Liver (tissue), 9 donors: ENCODE measurements around the gene NFRKB. TPM values are rescaled to one million over a fixed set of nuclear protein-coding genes. Genes with fewer than 3 reads are reported as not detected.

Experiments used
- DNase-seq: peaks from one replicate; pipeline ENCODE4 v3.0.0-alpha.2; 2017; ENCODE audit warnings: low spot score
- H3K27ac ChIP-seq, 2 donors: one replicate each; pipeline ENCODE4 v1.7.0; 2013; ENCODE audit warnings: inconsistent platforms in 2 of 2, low read length in 2 of 2, control low read depth in 1 of 2, low read depth in 1 of 2, mild to moderate bottlenecking in 1 of 2
- H3K27me3 ChIP-seq, 4 donors: one replicate each; pipeline versions ENCODE4 v1.6.1 to v1.7.0; 2013; ENCODE audit warnings: low read length in 3 of 4, inconsistent platforms in 1 of 4, mild to moderate bottlenecking in 1 of 4, moderate library complexity in 1 of 4; ENCODE audit not compliant: control insufficient read depth in 4 of 4, insufficient read depth in 4 of 4
- H3K36me3 ChIP-seq, 4 donors: one replicate each; pipeline versions ENCODE4 v1.6.1 to v1.7.0; 2013; ENCODE audit warnings: low read length in 3 of 4, mild to moderate bottlenecking in 3 of 4, low read depth in 1 of 4, moderate library complexity in 1 of 4; ENCODE audit not compliant: control insufficient read depth in 4 of 4, insufficient read depth in 3 of 4
- H3K4me1 ChIP-seq, 4 donors: one replicate each; pipeline versions ENCODE4 v1.6.1 to v1.7.0; 2013; ENCODE audit warnings: low read length in 3 of 4, mild to moderate bottlenecking in 3 of 4, moderate library complexity in 1 of 4; ENCODE audit not compliant: control insufficient read depth in 4 of 4, insufficient read depth in 4 of 4
- H3K4me3 ChIP-seq, 3 donors: one replicate each; pipeline versions ENCODE4 v1.6.1 to v1.7.0; 2013; ENCODE audit warnings: low read length in 3 of 3, control low read depth in 1 of 3, low read depth in 1 of 3, mild to moderate bottlenecking in 1 of 3
- H3K9ac ChIP-seq, 2 donors: one replicate each; pipeline ENCODE4 v1.7.0; 2013; ENCODE audit warnings: low read length in 2 of 2, mild to moderate bottlenecking in 2 of 2, moderate library complexity in 2 of 2, control low read depth in 1 of 2, low read depth in 1 of 2
- H3K9me3 ChIP-seq, 4 donors: one replicate each; pipeline versions ENCODE4 v1.6.1 to v1.7.0; 2013; ENCODE audit warnings: low read length in 3 of 4; ENCODE audit not compliant: control insufficient read depth in 4 of 4
- EGR1 ChIP-seq, 2 donors: IDR thresholded peaks; 2 replicates each; pipeline ENCODE4 v1.6.1; 2016 to 2018; ENCODE audit warnings: antibody characterized with exemption in 2 of 2, low read depth in 2 of 2
- FOXA2 ChIP-seq: IDR thresholded peaks from 2 replicates; pipeline ENCODE4 v1.6.1; 2016; ENCODE audit warnings: antibody characterized with exemption
- GABPA ChIP-seq, 2 donors: IDR thresholded peaks in 1 of 2; conservative IDR thresholded peaks in 1 of 2; 2 replicates each; pipeline ENCODE4 v1.6.1; 2016; ENCODE audit warnings: antibody characterized with exemption in 2 of 2, mild to moderate bottlenecking in 1 of 2, moderate library complexity in 1 of 2
- HNF4A ChIP-seq, 2 donors: conservative IDR thresholded peaks; 2 replicates each; pipeline ENCODE4 v1.6.1; 2016; ENCODE audit warnings: antibody characterized with exemption in 2 of 2, mild to moderate bottlenecking in 2 of 2
- HNF4G ChIP-seq: IDR thresholded peaks from 2 replicates; pipeline ENCODE4 v1.6.1; 2016; ENCODE audit warnings: antibody characterized with exemption
- JUND ChIP-seq, 2 donors: IDR thresholded peaks; 2 replicates each; pipeline ENCODE4 v1.6.1; 2016; ENCODE audit warnings: antibody characterized with exemption in 2 of 2
- NR2F2 ChIP-seq: IDR thresholded peaks from 2 replicates; pipeline ENCODE4 v1.6.1; 2016; ENCODE audit warnings: antibody characterized with exemption
- RAD21 ChIP-seq, 2 donors: IDR thresholded peaks; 2 replicates each; pipeline ENCODE4 v1.6.1; 2016; ENCODE audit warnings: antibody characterized with exemption in 2 of 2, mild to moderate bottlenecking in 2 of 2
- RXRA ChIP-seq, 2 donors: IDR thresholded peaks; 2 replicates each; pipeline ENCODE4 v1.6.1; 2017 to 2018; ENCODE audit warnings: antibody characterized with exemption in 2 of 2, mild to moderate bottlenecking in 1 of 2
- TAF1 ChIP-seq: conservative IDR thresholded peaks from 2 replicates; pipeline ENCODE4 v1.6.1; 2016; ENCODE audit warnings: antibody characterized with exemption, mild to moderate bottlenecking
- YY1 ChIP-seq: IDR thresholded peaks from 2 replicates; pipeline ENCODE4 v1.6.1; 2016; ENCODE audit warnings: antibody characterized with exemption, mild to moderate bottlenecking
- WGBS: extraction: QIAGEN DNeasy Blood & Tissue Kit; methylation state at CpG from one replicate; pipeline ENCODE4 v1.1.7; 2013; 5-methylcytosine and 5-hydroxymethylcytosine counted together
- polyA plus RNA-seq, 2 donors: library from polyadenylated mRNA; stranded (reverse) in 1 of 2; unstranded in 1 of 2; fragments of 200-250 nt in 1 of 2; fragments of >200 nt in 1 of 2; fragmentation: Nextera tagmentation in 1 of 2; extraction: Ambion mirVana in 1 of 2; gene quantifications; one replicate each; pipeline versions ENCODE4 v1.2.1 to v1.2.3, GENCODE V29; 2013 to 2015
- total RNA-seq, 2 donors: library from RNA; depleted of rRNA; stranded (reverse); fragments of >200 nt; gene quantifications; one replicate each; pipeline ENCODE4 v1.2.3, GENCODE V29; 2014
- TF ChIP-seq, protein P1 (sequence below): fragments of 150-350 bp; IDR thresholded peaks from 2 replicates; pipeline ENCODE4 v1.5.1; 2017; ENCODE audit warnings: improper control_type of control experiment, low read depth, low read length; ENCODE audit not compliant: missing input control
- TF ChIP-seq, protein P2 (sequence below): IDR thresholded peaks from 2 replicates; pipeline ENCODE4 v1.6.1; 2016; ENCODE audit warnings: antibody characterized with exemption
- TF ChIP-seq, protein P3 (sequence below): IDR thresholded peaks from 2 replicates; pipeline ENCODE4 v1.6.1; 2016; ENCODE audit warnings: antibody characterized with exemption
- TF ChIP-seq, protein P4 (sequence below): IDR thresholded peaks from 2 replicates; pipeline ENCODE4 v1.6.1; 2016; ENCODE audit warnings: antibody characterized with exemption
- donor health status: healthy.
- donor health status: healthy.
- donor health status: healthy.
- donor health status: healthy.
- donor health status: healthy.

Gene NFRKB
- total and polyA plus RNA-seq, 4 donors, result 5.2 to 20.1 (median 8.9) TPM

DNA sequence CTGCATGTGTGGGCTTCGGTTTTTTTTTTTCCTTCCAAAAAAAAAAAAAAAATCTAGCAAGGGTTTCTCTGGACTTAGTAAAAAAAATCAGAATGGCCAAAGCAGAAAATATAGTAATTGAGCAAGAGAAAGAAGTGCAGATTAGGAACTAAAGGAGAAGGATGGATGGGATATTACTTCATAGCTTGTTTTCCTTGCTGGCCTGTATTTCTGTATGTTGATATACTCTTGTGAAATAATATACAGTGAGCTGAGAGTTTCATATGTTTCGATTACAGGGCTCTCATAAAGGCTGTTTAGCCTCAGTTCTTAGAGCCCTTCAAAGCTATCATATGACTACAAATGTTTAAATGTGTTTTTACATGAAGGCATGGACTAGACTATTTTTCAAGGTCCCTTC lies 34.3 kb upstream of the NFRKB start:
- Histone ChIP-seq H3K36me3 (peaks cover 0 to 7% (median 4%) of the 10 kb centered on the region in 4 donors), H3K27me3 (no peaks in the 10 kb centered on the region)
- no peak for DNase-seq

DNA sequence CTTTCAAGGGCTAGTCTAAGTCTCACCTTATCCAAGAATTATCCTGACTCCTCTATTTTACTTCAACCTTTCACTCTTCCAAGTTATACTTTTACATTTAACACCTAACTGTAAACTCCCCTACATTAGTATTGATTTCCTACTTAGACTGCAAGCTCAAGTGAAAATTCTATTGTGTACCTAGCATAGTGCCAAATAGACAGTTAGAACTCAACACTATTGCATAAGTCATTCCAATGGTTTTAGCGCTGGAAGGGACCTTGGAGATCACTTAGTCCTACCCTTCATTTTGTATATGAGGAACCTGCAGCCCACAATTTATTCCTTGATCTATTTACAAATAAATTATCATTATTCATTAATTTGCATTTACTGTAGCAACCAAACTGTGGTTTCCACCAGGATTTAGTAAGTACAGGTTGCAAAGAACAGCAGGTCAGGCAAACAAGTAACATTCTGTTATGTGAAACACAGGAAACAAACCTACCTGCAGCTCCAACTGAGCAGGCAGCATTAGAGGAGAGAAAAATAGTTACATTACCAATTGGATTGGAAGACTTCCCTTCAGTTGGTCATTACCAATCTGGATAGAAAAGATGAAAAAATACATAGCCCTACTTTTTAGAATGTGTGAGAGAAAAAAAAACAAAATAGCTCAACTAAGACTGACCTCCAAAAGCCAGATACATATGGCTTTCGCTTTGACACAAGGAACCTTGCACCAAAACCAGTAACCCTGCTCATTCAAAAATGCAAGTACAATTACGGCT lies 33.7 kb upstream of the NFRKB start:
- H3K27me3 ChIP-seq, result no peaks in the 10 kb centered on the region
- H3K27ac ChIP-seq, result no peak overlapping the region
- no peaks in the 10 kb centered on the region for H3K4me1 ChIP-seq
- no peak overlapping the region for H3K9ac ChIP-seq
- no peak overlapping the region for H3K4me3 ChIP-seq
- no peak for DNase-seq
- TF ChIP-seq, protein P1, sequence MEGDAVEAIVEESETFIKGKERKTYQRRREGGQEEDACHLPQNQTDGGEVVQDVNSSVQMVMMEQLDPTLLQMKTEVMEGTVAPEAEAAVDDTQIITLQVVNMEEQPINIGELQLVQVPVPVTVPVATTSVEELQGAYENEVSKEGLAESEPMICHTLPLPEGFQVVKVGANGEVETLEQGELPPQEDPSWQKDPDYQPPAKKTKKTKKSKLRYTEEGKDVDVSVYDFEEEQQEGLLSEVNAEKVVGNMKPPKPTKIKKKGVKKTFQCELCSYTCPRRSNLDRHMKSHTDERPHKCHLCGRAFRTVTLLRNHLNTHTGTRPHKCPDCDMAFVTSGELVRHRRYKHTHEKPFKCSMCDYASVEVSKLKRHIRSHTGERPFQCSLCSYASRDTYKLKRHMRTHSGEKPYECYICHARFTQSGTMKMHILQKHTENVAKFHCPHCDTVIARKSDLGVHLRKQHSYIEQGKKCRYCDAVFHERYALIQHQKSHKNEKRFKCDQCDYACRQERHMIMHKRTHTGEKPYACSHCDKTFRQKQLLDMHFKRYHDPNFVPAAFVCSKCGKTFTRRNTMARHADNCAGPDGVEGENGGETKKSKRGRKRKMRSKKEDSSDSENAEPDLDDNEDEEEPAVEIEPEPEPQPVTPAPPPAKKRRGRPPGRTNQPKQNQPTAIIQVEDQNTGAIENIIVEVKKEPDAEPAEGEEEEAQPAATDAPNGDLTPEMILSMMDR, result no peak
- TF ChIP-seq, protein P2, sequence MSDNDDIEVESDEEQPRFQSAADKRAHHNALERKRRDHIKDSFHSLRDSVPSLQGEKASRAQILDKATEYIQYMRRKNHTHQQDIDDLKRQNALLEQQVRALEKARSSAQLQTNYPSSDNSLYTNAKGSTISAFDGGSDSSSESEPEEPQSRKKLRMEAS, result no peak
- no peak for TF ChIP-seq RXRA (IDR thresholded peaks at IDR 0.05)
- TF ChIP-seq FOXA2, result no peak
- no peak for TF ChIP-seq GABPA (IDR thresholded peaks at IDR 0.05 in 1 of 2, conservative IDR thresholded peaks at IDR 0.05 in 1 of 2)
- TF ChIP-seq RAD21 (IDR thresholded peaks at IDR 0.05), result no peak
- no peak for TF ChIP-seq JUND (IDR thresholded peaks at IDR 0.05)
- TF ChIP-seq HNF4G, result no peak
- TF ChIP-seq, protein P3, sequence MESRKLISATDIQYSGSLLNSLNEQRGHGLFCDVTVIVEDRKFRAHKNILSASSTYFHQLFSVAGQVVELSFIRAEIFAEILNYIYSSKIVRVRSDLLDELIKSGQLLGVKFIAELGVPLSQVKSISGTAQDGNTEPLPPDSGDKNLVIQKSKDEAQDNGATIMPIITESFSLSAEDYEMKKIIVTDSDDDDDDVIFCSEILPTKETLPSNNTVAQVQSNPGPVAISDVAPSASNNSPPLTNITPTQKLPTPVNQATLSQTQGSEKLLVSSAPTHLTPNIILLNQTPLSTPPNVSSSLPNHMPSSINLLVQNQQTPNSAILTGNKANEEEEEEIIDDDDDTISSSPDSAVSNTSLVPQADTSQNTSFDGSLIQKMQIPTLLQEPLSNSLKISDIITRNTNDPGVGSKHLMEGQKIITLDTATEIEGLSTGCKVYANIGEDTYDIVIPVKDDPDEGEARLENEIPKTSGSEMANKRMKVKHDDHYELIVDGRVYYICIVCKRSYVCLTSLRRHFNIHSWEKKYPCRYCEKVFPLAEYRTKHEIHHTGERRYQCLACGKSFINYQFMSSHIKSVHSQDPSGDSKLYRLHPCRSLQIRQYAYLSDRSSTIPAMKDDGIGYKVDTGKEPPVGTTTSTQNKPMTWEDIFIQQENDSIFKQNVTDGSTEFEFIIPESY, result no peak
- no peak for TF ChIP-seq HNF4A (conservative IDR thresholded peaks at IDR 0.05)
- no peak for TF ChIP-seq TAF1
- 75% methylated on average over 3 of the region's 3 CpGs for WGBS
- peaks cover 0 to 8% (median 4%) of the 10 kb centered on the region in 4 donors for H3K36me3 ChIP-seq
- H3K9me3 ChIP-seq, result no peaks in the 10 kb centered on the region

More for the DNA sequence above, 34.3 kb upstream of the NFRKB start:
- TF ChIP-seq RXRA (IDR thresholded peaks at IDR 0.05) (no peak), TAF1 (no peak), NR2F2 (no peak), EGR1 (IDR thresholded peaks at IDR 0.05; ENCODE audit: low read depth in 2 of 2) (no peak), YY1 (no peak), JUND (IDR thresholded peaks at IDR 0.05) (no peak)
- TF ChIP-seq, protein P4, sequence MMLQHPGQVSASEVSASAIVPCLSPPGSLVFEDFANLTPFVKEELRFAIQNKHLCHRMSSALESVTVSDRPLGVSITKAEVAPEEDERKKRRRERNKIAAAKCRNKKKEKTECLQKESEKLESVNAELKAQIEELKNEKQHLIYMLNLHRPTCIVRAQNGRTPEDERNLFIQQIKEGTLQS, result no peak
- Histone ChIP-seq H3K27ac (no peak overlapping the region), H3K9me3 (no peaks in the 10 kb centered on the region), H3K4me3 (no peak overlapping the region), H3K9ac (no peak overlapping the region), H3K4me1 (no peaks in the 10 kb centered on the region)
- WGBS, result 89% methylated on average over 2 of the region's 2 CpGs
